NCI-H128 (cell line): Measurements from ENCODE around the gene HS1BP3.

Experiments
- DNase-seq: peaks from one replicate; lab custom pipeline; 2025; ENCODE audit not compliant: unreplicated experiment; lab: John Stamatoyannopoulos, UW

Gene HS1BP3

GRCh38 chr2:20674974-20675679 lies 24.2 kb upstream of the HS1BP3 start:
- no peak for DNase-seq

DNA sequence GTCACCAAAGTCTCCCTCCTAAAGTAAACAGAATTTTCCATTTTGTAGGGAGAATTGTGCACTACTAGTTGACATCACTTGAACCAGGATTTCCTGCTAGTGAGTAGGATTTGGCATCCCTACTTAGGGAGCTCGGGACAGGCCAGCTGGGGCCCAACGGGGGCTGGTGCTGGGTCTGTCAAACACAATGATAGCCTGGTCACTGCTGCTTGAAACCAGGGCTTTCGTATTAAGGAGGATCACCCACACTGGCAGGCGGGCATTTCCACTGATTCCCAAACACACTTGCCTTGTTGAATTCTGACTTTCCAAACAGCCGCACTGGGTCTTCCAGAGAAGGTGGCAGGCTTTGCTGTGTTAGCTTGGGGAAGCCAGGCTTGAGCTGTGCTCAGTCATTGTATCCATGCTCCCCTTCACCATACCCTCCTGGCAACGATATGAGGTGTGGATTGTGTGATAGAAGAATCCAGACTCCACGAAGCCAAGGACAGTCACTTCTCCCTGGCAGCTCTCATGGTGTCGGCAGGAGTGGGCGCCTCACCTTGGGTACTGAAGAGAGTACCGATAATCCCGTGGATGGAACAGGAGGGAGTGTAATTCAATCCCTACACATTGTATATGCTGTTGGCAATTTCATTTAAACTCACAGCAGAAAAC lies 23.5 kb upstream of the HS1BP3 start:
- no peak for DNase-seq

DNA sequence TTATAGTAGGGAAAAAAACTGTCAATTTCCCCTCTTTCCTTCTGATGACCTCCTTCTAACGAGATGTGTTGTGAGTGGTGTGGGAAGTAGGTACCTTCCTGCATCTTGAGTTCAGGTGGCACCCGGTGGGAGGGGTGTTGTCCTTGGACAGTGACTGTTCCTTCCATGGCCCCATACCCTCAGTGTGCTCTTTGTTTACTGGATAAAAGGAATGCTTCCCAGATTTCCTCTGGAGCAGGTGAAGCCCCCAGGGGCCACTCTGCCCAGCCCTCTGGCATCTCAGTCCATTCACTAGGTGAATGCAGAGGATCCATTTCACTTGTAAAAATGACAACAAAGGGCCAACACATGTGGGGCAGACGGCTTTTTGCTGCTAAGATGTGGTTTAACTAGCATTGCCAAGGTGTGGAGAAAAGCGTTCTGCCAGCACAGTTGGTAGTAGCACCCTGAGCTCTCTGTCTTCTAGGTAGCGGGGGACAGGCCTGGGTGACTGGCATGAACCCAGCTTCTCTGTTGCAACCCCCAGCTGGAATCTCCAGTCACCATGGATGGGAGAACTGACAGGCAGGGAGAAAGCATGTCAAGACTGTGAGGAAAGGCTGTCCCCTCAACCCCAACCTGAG lies 22.9 kb upstream of the HS1BP3 start:
- no peak for DNase-seq

- no peak for DNase-seq
Observed at GRCh38 chr2:20672201-20672951, 21.5 kb upstream of the HS1BP3 start.

DNA sequence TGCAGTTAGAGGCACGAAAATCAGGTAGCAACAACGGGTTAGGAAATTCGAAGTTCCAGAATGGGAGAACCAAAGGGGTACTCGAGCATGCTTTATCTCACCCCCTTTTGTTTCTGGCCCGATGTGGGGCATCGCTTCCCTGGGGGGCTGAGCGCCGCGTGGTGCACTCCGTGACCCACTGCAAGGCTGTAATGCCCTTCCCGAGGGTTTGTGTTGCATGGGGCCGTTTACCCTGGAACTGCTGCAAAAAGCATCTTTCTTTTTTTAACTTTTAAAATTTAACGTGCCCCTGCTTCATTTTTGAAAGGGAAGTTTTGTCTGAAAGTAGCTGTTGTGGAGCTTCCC lies 20.8 kb upstream of the HS1BP3 start:
- no peak for DNase-seq

- DNase-seq, result no peak
Observed at GRCh38 chr2:20671036-20671735, 20.3 kb upstream of the HS1BP3 start.

- no peak for DNase-seq
Observed at GRCh38 chr2:20670315-20671035, 19.6 kb upstream of the HS1BP3 start.

GRCh38 chr2:20669562-20670314 lies 18.8 kb upstream of the HS1BP3 start:
- DNase-seq, result no peak

- DNase-seq, result no peak
Observed at GRCh38 chr2:20668871-20669475, 18.1 kb upstream of the HS1BP3 start.

DNA sequence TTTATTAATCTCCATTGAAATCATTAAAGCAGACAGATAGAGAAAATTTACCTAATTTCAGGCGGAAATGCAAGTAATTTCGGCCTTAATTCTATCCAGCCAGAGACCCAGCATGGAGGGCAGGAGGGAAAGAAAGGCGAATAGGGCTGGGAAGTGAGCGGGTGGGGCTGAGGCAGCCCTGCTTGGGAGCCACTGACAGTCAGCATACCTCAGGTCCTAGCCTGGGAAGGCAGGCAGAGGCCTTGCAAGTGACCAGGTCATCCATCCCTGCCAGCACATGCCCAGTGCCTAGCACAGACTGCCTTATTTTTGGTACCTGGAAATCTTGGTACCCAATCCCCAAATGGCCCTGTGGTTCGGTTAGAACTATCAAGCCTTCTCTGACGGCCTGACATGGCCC lies 17.6 kb upstream of the HS1BP3 start:
- DNase-seq, result no peak

DNA sequence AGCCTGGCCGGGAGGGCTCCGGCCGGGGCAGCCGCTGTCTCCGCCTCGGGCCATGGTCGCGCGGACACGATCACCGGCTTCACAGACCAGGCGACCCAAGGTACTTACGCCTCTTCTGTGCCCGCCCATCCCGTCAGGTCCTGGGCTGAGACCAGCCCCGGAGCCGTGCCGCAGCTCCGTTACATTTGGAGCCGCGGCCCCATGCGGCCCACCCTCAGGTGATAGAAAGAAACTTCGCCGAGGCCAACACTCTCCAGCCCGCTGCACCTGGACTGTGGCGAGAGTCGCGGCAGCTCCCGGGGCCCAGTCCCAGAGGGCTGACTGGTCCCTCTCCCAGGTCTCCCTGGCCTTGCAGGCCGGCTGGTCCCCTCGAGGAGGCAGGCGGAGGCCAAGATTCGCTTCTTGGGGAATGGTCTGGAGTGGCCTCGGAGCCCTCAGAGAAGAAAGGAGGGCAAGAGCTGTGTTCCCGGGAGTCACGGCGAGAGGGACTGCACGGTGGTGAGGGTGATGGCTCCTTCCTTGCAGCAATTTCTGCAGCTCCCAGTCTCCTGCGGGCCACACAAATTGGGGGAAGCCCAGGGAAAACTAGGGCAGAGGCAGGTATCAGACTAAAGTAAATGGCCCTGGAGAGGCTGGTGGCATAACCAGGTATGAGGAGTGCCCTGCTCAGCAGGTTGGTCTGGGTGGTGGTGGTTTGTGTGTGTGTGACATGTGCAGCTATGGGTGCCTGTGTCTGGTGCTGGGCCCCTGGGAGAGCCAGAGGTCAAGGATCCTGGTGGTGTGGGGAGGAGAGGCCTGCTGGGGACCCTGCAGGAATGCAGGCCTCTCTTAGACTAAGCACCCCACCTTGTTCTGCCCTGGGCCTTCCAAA lies 16.9 kb upstream of the HS1BP3 start:
- DNase-seq, result no peak

GRCh38 chr2:20667151-20667530 lies 16.2 kb upstream of the HS1BP3 start:
- DNase-seq, result no peak

DNA sequence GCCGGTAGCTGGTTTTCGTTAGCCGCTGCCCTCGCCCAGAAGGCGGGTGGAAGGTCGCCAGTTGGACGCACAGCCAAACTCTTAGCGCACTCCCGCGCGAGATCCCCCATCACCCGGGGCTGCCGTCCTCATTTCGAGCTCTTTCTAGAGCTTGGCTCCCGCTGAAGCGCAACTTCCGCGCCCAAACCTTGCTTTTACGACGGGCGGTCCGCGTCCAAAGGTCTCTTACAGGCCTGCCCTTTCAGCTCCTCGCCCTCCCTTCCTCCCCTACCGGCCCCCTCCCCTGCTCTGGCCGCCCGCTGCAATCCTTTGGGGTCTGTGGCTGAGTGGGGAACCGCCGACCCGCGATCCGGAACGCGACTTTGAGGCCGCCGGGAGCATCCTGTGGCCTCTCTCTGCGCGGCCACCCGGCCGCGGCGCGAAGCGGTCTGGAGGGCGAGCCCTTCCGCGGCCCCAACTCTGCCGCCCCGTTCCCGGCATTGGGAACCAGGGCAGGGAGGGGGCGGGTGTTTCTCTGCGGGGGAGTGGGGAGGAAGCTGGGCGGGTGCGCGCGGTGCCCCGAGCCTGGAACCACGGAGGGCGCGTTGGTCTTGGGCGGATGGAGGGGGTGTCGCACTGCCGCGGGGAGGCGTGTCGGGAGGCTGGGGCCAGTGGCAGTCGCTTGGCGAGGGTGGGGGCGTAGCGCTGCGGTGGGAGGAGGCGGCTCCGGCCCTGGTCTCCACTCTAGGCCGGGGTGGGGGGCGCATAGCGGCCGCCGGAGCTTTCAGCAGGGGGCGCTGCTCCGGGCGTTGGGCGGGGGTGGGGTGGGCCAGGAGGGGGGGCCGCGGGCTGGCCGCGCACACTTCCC lies 15.6 kb upstream of the HS1BP3 start, which contains the start of gene GDF7:
GDF7 (plus strand) TSS at position 841 of the 847 bp plus-strand sequence. CDS start 96 bp downstream, outside the sequence.
- DNase-seq, result no peak

GRCh38 chr2:20666005-20666303 lies 15.1 kb upstream of the HS1BP3 start:
- DNase-seq, result no peak

DNA sequence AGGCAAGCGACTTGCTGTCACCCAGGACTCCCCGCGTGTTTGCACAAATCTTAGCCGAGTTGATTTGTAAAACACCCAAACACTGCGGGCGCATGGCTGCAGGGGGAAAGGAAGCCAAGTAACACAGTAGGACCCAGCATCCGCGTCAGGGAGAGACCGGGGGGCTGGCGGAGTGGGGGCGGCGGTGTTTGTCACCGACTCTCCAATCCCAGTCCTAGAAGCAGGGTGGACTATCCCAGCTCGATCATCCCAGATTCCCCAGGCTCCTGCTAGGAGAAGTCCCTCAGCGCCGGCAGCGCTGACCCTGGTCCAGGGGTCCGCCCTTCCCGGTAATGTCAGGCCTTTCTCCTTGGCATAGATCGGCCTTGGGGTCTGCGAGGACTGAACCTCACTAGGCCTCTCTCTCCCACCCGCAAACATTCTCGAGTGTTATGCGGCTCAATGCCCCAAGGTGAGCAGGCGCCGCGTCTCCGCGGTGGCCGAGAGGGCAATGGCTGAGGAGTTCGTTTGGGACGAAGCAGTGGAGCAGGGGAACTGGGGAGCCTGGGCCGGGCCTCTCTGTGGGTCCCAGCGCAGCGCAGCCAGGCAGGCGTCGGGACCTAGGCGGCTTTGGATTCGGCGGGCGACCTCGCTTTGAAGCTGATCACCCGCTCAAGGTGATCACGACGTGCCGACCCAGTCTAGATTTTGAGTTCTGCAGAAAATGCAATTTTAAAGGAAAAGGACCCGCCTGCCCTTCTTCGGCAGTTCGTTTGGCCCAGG lies 14.5 kb upstream of the HS1BP3 start:
- DNase-seq, result no peak

DNA sequence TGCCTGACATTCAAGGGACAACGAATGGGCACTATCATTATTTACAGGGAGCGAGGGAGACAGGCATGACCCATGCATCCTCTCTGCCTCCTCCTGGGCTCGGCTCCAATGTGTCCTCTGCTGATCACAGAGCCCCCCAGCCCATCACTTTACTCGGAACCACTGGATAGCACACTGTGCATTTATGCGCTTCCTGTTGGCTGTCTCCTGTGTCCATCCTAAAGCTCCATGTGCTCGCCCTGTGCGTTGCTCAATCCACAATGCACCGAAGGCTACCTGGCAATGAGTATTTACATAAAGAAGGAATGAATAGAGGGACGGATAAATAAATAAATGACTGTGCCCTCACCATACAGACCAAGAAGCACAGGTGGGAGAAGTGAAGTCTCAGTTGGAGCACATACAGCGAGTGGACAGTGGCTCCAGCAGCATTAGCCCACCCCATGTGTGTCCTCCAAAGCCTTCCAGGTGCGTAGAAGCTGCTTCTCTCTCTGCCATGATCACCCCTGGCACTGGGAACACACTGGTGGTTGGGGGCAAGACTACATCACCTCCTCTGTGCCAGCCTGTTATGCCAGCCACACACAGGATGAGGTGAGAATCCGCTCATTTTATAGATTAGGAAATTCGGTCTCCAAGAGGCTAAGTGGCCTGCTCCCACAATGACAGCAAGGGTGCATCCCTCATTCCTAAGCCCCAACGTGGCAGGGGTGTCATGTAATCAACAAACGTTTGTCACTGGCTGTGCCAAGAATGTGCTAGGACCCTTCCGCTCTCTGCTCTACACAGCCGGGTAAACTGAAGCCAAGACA lies 13.7 kb upstream of the HS1BP3 start:
- no peak for DNase-seq
